ENCODE results near the gene ACTBL2.

Gene ACTBL2

GRCh38 chr5:57493034-57493433 is 10.4 kb upstream of the ACTBL2 start:
- no peak for DNase-seq (ENCODE audit: low read depth)
- no peak overlapping the region for H3K4me3 ChIP-seq (ENCODE audit: low read length)
- TF ChIP-seq, protein P1, sequence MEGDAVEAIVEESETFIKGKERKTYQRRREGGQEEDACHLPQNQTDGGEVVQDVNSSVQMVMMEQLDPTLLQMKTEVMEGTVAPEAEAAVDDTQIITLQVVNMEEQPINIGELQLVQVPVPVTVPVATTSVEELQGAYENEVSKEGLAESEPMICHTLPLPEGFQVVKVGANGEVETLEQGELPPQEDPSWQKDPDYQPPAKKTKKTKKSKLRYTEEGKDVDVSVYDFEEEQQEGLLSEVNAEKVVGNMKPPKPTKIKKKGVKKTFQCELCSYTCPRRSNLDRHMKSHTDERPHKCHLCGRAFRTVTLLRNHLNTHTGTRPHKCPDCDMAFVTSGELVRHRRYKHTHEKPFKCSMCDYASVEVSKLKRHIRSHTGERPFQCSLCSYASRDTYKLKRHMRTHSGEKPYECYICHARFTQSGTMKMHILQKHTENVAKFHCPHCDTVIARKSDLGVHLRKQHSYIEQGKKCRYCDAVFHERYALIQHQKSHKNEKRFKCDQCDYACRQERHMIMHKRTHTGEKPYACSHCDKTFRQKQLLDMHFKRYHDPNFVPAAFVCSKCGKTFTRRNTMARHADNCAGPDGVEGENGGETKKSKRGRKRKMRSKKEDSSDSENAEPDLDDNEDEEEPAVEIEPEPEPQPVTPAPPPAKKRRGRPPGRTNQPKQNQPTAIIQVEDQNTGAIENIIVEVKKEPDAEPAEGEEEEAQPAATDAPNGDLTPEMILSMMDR (conservative IDR thresholded peaks at IDR 0.05; ENCODE audit: low read depth, low read length) = no peak

- H3K4me3 ChIP-seq (ENCODE audit: low read length) = no peak overlapping the region
- TF ChIP-seq, protein P1 (conservative IDR thresholded peaks at IDR 0.05; ENCODE audit: low read depth, low read length) = no peak
- DNase-seq (ENCODE audit: low read depth) = no peak
Measured at GRCh38 chr5:57492632-57493031, 10.0 kb upstream of the ACTBL2 start.

- TF ChIP-seq, protein P1 (conservative IDR thresholded peaks at IDR 0.05; ENCODE audit: low read depth, low read length) = no peak
- no peak overlapping the region for H3K4me3 ChIP-seq (ENCODE audit: low read length)
- no peak for DNase-seq (ENCODE audit: low read depth)
Measured at GRCh38 chr5:57491369-57491965, 8.9 kb upstream of the ACTBL2 start.

- no peak for DNase-seq (ENCODE audit: low read depth)
- H3K4me3 ChIP-seq (ENCODE audit: low read length) = no peak overlapping the region
- TF ChIP-seq, protein P1 (conservative IDR thresholded peaks at IDR 0.05; ENCODE audit: low read depth, low read length) = no peak
Measured at GRCh38 chr5:57488215-57488955, 5.8 kb upstream of the ACTBL2 start.

DNA sequence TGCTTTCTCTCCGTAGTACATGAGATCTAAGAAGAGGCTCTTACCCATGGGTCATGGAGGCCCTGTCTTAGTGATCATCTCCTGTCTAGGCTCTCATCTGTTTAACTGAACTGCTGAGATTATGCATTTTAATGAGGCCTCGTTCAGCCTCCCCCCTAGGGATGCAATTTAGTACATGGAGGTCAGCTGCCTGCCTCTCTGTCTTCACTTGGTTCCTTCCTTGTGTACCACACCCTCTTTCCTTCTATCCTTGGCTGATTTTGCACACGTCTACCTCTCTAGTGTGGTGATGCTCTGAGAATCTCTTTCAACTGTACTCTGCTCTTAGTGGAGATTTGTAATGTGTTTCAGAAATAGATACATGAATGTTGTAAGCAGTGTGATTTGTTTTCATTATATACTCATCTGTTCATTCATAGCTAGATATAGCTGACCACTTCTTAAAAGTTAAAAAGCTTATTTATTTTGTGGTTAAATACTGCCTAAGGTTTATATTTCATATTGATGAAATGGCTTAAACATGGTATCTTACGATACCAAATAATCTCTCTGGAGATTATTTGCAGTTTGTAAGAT is 3.5 kb upstream of the ACTBL2 start:
- no peak overlapping the region for H3K4me3 ChIP-seq (ENCODE audit: low read length)
- TF ChIP-seq, protein P1 (conservative IDR thresholded peaks at IDR 0.05; ENCODE audit: low read depth, low read length) = no peak
- no peak for DNase-seq (ENCODE audit: low read depth)

GRCh38 chr5:57478826-57479225 is 3.8 kb downstream of the ACTBL2 start:
- no peak for DNase-seq (ENCODE audit: low read depth)
- no peak overlapping the region for H3K4me3 ChIP-seq (ENCODE audit: low read length)
- TF ChIP-seq, protein P1 (conservative IDR thresholded peaks at IDR 0.05; ENCODE audit: low read depth, low read length) = no peak

Data from retinal pigment epithelial cell (primary cell).